Measurements from ENCODE around the gene BTF3L4.

BTF3L4 gene

GRCh38 chr1:52123622-52124021 is 67.5 kb downstream of the BTF3L4 start:
- DNase-seq (ENCODE audit: low read depth) = no peak

- no peak for DNase-seq (ENCODE audit: low read depth)
Observed at GRCh38 chr1:52125736-52126359, 69.8 kb downstream of the BTF3L4 start.

- no peak for DNase-seq (ENCODE audit: low read depth)
Observed at GRCh38 chr1:52127181-52128180, 71.4 kb downstream of the BTF3L4 start.

GRCh38 chr1:52139817-52140540 is 83.9 kb downstream of the BTF3L4 start:
- DNase-seq (ENCODE audit: low read depth) = no peak
